OCI-LY3 (cell line): ENCODE results near the gene LGMN.

Experiments used
- CTCF ChIP-seq: fragments of 200-600, 300-600 bp; sonication (generic); IDR thresholded peaks from 2 replicates; pipeline ENCODE4 v1.5.1; 2014; ENCODE audit warnings: antibody characterized with exemption, low read length, low read depth
- EZH2phosphoT487 ChIP-seq: fragments of 200-600 bp; shearing (Covaris generic); IDR thresholded peaks from 2 replicates; pipeline ENCODE4 v1.6.1; 2018; ENCODE audit warnings: antibody characterized with exemption, mixed run types, low read depth

DNA sequence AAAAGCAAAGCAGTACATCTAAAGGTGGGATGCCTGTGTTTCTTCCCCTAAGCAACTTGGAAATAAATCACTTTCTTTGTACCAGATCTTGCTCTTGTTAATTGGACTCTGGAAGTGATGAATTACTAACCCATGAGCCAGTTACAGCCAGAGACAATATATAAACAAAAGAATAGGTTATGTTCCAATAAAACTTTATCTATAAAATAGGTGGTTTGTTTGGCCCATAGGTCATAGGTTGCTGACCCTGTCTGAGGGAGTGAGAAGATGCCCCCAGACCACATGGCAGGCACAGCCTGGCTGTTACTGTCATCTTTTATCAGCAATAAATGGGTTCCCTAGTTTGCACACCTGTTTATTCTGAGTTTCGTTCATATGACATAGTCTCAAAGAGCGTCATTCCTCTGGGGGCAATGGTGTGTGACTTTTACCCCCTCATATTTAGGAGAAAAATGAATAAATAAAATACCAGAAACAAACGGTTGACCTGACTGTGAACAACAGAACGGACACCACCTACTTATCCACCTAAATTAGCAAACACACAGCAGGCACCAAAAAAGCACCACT lies 10.7 kb downstream of the LGMN start:
- TF ChIP-seq CTCF (no peak), EZH2phosphoT487 (no peak)
